Measurements from ENCODE around the gene CRYGN. TPM values are rescaled to one million over a fixed set of nuclear protein-coding genes. Genes with fewer than 3 reads are reported as not detected.

The CRYGN gene
- total and polyA plus RNA-seq, 9 of the 15 experiments (the other 6 are each of a cell fraction or from before 2014, with no cell fraction given), result not detected

DNA sequence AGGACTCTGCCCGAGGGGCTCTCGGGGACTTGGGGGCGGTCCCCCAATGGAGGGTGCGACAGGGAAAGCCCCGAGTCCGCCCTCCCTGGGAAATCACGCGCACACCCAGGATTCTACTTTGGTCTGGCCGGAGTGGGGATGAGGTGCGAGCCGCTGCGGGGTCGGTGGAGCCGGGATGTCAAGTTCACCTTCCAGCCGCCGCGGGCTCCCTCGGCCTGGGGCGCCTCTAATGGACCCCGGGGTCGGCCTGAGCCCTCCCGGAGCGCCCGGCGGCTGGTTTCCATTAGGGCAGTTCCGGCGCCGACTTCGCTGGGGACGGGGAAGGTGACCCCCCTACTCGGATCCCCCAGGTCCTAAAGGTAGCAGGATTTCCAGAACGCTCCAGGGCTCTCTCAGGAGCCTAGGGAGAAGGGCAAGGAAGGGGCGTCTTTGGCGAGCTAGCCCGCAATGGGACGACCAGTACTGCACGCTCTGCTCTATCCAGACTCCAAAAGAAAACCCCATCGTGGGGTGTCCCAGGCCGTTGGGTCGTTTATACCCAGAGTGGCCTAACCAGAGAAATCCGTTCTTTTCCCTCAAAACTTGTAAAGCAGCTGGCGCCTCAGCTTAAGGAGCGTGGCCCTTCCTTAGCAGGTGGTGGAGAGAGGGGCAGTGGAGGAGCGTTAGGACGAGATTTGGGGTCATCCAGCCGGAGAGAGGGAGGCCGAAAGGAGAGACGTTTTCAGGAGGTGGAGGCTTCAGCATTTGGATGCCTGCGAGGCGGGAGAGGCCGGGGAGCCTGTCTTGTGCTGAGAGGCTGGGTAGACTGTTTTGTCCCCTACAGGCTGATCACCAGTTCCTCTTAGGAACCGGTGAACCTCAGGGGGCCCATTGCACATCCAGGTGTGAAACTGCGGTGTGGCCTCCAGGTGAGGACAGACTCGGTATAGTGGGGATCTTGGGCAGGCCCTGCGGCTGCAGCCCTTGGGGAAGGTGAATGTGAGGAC, 29.2 kb downstream of the CRYGN start:
- H3K4me3 ChIP-seq, result no peak overlapping the region
- FAIRE-seq (no peak), ATAC-seq (no peak), DNase-seq (ENCODE audit: extremely low read depth in 1 of 4, low spot score in 3 of 4) (no peak)
- peak overlapping the region; percentile 76 for H2AFZ ChIP-seq (ENCODE audit: low read depth, low read length)
- BruUV-seq (replicated peaks), result no TSS peak
- H3K4me2 ChIP-seq (ENCODE audit: insufficient read depth, low read length), result no peak overlapping the region
- in situ Hi-C loops (cut with MboI), result no loop called here
- no peaks in the 10 kb centered on the region; the same call in 1 of the 2 replicates for H3K9me3 ChIP-seq (replicated peaks; ENCODE audit: control insufficient read depth, insufficient read depth, low read depth, low read length)
- TF ChIP-seq, protein P1, sequence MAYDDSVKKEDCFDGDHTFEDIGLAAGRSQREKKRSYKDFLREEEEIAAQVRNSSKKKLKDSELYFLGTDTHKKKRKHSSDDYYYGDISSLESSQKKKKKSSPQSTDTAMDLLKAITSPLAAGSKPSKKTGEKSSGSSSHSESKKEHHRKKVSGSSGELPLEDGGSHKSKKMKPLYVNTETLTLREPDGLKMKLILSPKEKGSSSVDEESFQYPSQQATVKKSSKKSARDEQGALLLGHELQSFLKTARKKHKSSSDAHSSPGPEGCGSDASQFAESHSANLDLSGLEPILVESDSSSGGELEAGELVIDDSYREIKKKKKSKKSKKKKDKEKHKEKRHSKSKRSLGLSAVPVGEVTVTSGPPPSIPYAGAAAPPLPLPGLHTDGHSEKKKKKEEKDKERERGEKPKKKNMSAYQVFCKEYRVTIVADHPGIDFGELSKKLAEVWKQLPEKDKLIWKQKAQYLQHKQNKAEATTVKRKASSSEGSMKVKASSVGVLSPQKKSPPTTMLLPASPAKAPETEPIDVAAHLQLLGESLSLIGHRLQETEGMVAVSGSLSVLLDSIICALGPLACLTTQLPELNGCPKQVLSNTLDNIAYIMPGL (CRISPR knock-in tag; IDR thresholded peaks at IDR 0.05), result no peak
- TF ChIP-seq, protein P2, sequence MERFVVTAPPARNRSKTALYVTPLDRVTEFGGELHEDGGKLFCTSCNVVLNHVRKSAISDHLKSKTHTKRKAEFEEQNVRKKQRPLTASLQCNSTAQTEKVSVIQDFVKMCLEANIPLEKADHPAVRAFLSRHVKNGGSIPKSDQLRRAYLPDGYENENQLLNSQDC (CRISPR knock-in tag; IDR thresholded peaks at IDR 0.05), result no peak
- TF ChIP-seq ZKSCAN1 (IDR thresholded peaks at IDR 0.05; ENCODE audit: low read depth, low read length) (no peak), CHD2 (IDR thresholded peaks at IDR 0.05; ENCODE audit: low read depth, low read length) (no peak)
- TF ChIP-seq, protein P3, sequence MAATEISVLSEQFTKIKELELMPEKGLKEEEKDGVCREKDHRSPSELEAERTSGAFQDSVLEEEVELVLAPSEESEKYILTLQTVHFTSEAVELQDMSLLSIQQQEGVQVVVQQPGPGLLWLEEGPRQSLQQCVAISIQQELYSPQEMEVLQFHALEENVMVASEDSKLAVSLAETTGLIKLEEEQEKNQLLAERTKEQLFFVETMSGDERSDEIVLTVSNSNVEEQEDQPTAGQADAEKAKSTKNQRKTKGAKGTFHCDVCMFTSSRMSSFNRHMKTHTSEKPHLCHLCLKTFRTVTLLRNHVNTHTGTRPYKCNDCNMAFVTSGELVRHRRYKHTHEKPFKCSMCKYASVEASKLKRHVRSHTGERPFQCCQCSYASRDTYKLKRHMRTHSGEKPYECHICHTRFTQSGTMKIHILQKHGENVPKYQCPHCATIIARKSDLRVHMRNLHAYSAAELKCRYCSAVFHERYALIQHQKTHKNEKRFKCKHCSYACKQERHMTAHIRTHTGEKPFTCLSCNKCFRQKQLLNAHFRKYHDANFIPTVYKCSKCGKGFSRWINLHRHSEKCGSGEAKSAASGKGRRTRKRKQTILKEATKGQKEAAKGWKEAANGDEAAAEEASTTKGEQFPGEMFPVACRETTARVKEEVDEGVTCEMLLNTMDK (IDR thresholded peaks at IDR 0.05; ENCODE audit: borderline replicate concordance, insufficient read depth, low read depth, low read length, poor library complexity, severe bottlenecking), result no peak
- TF ChIP-seq, protein P4, sequence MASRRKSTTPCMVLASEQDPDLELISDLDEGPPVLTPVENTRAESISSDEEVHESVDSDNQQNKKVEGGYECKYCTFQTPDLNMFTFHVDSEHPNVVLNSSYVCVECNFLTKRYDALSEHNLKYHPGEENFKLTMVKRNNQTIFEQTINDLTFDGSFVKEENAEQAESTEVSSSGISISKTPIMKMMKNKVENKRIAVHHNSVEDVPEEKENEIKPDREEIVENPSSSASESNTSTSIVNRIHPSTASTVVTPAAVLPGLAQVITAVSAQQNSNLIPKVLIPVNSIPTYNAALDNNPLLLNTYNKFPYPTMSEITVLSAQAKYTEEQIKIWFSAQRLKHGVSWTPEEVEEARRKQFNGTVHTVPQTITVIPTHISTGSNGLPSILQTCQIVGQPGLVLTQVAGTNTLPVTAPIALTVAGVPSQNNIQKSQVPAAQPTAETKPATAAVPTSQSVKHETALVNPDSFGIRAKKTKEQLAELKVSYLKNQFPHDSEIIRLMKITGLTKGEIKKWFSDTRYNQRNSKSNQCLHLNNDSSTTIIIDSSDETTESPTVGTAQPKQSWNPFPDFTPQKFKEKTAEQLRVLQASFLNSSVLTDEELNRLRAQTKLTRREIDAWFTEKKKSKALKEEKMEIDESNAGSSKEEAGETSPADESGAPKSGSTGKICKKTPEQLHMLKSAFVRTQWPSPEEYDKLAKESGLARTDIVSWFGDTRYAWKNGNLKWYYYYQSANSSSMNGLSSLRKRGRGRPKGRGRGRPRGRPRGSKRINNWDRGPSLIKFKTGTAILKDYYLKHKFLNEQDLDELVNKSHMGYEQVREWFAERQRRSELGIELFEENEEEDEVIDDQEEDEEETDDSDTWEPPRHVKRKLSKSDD (conservative IDR thresholded peaks at IDR 0.05; ENCODE audit: low read length), result no peak
- H3K4me1 ChIP-seq (replicated peaks in 1 of 2; ENCODE audit: control insufficient read depth in 2 of 2, insufficient read depth in 2 of 2, low read length in 2 of 2), result peaks cover 11 to 29% of the 10 kb centered on the region in 2 experiments
- H3K27ac ChIP-seq (ENCODE audit: extremely low read depth, low read depth, low read length), result no peak overlapping the region
- H3K9ac ChIP-seq (ENCODE audit: insufficient read depth in 1 of 2, low read depth in 2 of 2, low read length in 2 of 2), result peak overlapping the region in 1 of 2 experiments; percentile 22; a peak in 2 of 4 replicates
- CTCF ChIA-PET (ENCODE audit: low intra/inter-chr PET ratio), result no interaction called here
- H3K36me3 ChIP-seq (ENCODE audit: control insufficient read depth, insufficient read depth, low read length), result no peaks in the 10 kb centered on the region
- no peaks in the 10 kb centered on the region for H3K9me1 ChIP-seq (ENCODE audit: control insufficient read depth, insufficient read depth, low read length)
- POLR2A ChIA-PET, result interaction anchor here (0.6 kb wide), 1 partner anchor 36 kb away, joined by 3 read pairs; no protein-coding TSS in a partner anchor
- 68% methylated on average over 49 of the region's 55 CpGs for WGBS (ENCODE audit: insufficient coverage, low coverage, missing lambda C conversion rate)
- peaks cover 4 to 6% of the 10 kb centered on the region in 2 experiments; a peak in 1 of 5 replicates for H3K27me3 ChIP-seq (ENCODE audit: control insufficient read depth in 2 of 2, insufficient read depth in 2 of 2, low read length in 2 of 2)
- intact Hi-C loops (cut with micrococcal nuclease), result loop anchor here (1.0 to 5.0 kb wide), 2 partner anchors 37 to 42 kb away; no protein-coding TSS in a partner anchor
- no peaks in the 10 kb centered on the region for H3K79me2 ChIP-seq (ENCODE audit: control insufficient read depth, insufficient read depth, low read length)
- H4K20me1 ChIP-seq (replicated peaks; ENCODE audit: control insufficient read depth, insufficient read depth, low read length), result no peaks in the 10 kb centered on the region
